GM15510 (cell line): ENCODE measurements around the gene CYSTM1.
A peak's percentile ranks its signal among the peaks of the same experiment; 100 is the strongest.

Experiments used
- POLR2A ChIP-seq: IDR thresholded peaks from 3 replicates; pipeline ENCODE4 v1.6.1; 2011; ENCODE audit warnings: borderline replicate concordance; ENCODE audit not compliant: insufficient read length; ENCODE audit errors: extremely low read depth

CYSTM1 gene

GRCh38 chr5:140174465-140175366 lies at the start of gene CYSTM1:
TSS of gene CYSTM1 (plus strand) at chr5:140175188. CDS start at chr5:140194466, 19,278 bp downstream.
- peak; percentile 94 for TF ChIP-seq POLR2A

- no peak for TF ChIP-seq POLR2A
Measured at GRCh38 chr5:140125637-140126036, 49.4 kb upstream of the CYSTM1 start, which contains the start of gene IGIP. TSS of gene IGIP (plus strand) at chr5:140125937. CDS start at chr5:140128477, 2,540 bp downstream.

- no peak for TF ChIP-seq POLR2A
Measured at GRCh38 chr5:140126315-140127012, 48.5 kb upstream of the CYSTM1 start.

GRCh38 chr5:140128376-140128775 lies 46.6 kb upstream of the CYSTM1 start:
- no peak for TF ChIP-seq POLR2A

GRCh38 chr5:140130949-140131733 lies 43.8 kb upstream of the CYSTM1 start:
- TF ChIP-seq POLR2A, result no peak

- no peak for TF ChIP-seq POLR2A
Measured at GRCh38 chr5:140131967-140132409, 43.0 kb upstream of the CYSTM1 start.

- no peak for TF ChIP-seq POLR2A
Measured at GRCh38 chr5:140133514-140134167, 41.3 kb upstream of the CYSTM1 start.

GRCh38 chr5:140134277-140134935 lies 40.6 kb upstream of the CYSTM1 start:
- no peak for TF ChIP-seq POLR2A

GRCh38 chr5:140135127-140135526 lies 39.9 kb upstream of the CYSTM1 start:
- no peak for TF ChIP-seq POLR2A

- no peak for TF ChIP-seq POLR2A
Measured at GRCh38 chr5:140136624-140137023, 38.4 kb upstream of the CYSTM1 start.

GRCh38 chr5:140140435-140140834 lies 34.6 kb upstream of the CYSTM1 start:
- no peak for TF ChIP-seq POLR2A

- no peak for TF ChIP-seq POLR2A
Measured at GRCh38 chr5:140141241-140141640, 33.7 kb upstream of the CYSTM1 start.

GRCh38 chr5:140142246-140142645 lies 32.7 kb upstream of the CYSTM1 start:
- no peak for TF ChIP-seq POLR2A

GRCh38 chr5:140142856-140143255 lies 32.1 kb upstream of the CYSTM1 start:
- no peak for TF ChIP-seq POLR2A
